ENCODE data around the gene FXYD5.

Gene FXYD5

GRCh38 chr19:35159606-35160005 lies 5.1 kb downstream of the FXYD5 start:
- no peak overlapping the region for H3K4me3 ChIP-seq (ENCODE audit: low read depth, low read length)
- TF ChIP-seq CTCF (IDR thresholded peaks at IDR 0.05; ENCODE audit: borderline replicate concordance, insufficient read depth, low read depth, low read length) = no peak

- TF ChIP-seq CTCF (IDR thresholded peaks at IDR 0.05; ENCODE audit: borderline replicate concordance, insufficient read depth, low read depth, low read length) = no peak
- no peak overlapping the region for H3K4me3 ChIP-seq (ENCODE audit: low read depth, low read length)
These were observed 6.3 kb downstream of the FXYD5 start for GRCh38 chr19:35160629-35161433.

- no peak for TF ChIP-seq CTCF (IDR thresholded peaks at IDR 0.05; ENCODE audit: borderline replicate concordance, insufficient read depth, low read depth, low read length)
These were observed 6.9 kb downstream of the FXYD5 start for GRCh38 chr19:35161434-35161743.

GRCh38 chr19:35162471-35163326 lies 8.2 kb downstream of the FXYD5 start:
- no peak for TF ChIP-seq CTCF (IDR thresholded peaks at IDR 0.05; ENCODE audit: borderline replicate concordance, insufficient read depth, low read depth, low read length)

More at GRCh38 chr19:35161434-35161743, 6.9 kb downstream of the FXYD5 start:
- H3K4me3 ChIP-seq (ENCODE audit: low read depth, low read length) = no peak overlapping the region

GRCh38 chr19:35164418-35164817 lies 9.9 kb downstream of the FXYD5 start:
- no peak for TF ChIP-seq CTCF (IDR thresholded peaks at IDR 0.05; ENCODE audit: borderline replicate concordance, insufficient read depth, low read depth, low read length)
- no peak overlapping the region for H3K4me3 ChIP-seq (ENCODE audit: low read depth, low read length)

More at GRCh38 chr19:35162471-35163326, 8.2 kb downstream of the FXYD5 start:
- no peak overlapping the region for H3K4me3 ChIP-seq (ENCODE audit: low read depth, low read length)

- TF ChIP-seq CTCF (IDR thresholded peaks at IDR 0.05; ENCODE audit: borderline replicate concordance, insufficient read depth, low read depth, low read length) = no peak
- H3K4me3 ChIP-seq (ENCODE audit: low read depth, low read length) = no peak overlapping the region
These were observed 10.9 kb downstream of the FXYD5 start for GRCh38 chr19:35165200-35166058.
